ENCODE measurements around the gene DCDC2C. TPM values are rescaled to one million over a fixed set of nuclear protein-coding genes. Genes with fewer than 3 reads are reported as not detected.

Gene DCDC2C
- total RNA-seq, 4 donors from 2014 or later, result not detected

DNA sequence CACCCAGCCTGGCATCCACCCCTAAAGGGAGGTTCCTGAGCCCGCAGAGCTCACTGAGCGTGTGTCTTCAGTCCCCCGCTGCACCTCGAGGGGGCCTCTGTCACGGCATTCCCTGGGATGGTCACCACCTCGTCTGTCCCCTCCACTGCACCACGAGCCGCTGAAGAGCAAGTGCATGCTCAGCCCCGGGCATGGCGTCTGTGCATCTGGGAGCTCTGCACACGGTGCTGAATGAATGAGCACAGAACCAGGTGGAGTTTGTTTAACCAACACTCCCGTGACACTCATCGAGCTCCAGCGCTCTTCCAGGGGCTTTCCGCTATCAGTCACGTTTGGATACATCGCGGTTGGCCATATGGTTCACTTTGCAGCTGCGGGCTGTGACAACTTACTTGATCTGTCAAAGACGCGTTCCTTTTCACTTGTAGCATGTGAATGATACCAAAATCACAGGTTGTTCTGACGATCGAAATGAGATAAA lies 36.2 kb upstream of the DCDC2C start:
- TF ChIP-seq, protein P1, sequence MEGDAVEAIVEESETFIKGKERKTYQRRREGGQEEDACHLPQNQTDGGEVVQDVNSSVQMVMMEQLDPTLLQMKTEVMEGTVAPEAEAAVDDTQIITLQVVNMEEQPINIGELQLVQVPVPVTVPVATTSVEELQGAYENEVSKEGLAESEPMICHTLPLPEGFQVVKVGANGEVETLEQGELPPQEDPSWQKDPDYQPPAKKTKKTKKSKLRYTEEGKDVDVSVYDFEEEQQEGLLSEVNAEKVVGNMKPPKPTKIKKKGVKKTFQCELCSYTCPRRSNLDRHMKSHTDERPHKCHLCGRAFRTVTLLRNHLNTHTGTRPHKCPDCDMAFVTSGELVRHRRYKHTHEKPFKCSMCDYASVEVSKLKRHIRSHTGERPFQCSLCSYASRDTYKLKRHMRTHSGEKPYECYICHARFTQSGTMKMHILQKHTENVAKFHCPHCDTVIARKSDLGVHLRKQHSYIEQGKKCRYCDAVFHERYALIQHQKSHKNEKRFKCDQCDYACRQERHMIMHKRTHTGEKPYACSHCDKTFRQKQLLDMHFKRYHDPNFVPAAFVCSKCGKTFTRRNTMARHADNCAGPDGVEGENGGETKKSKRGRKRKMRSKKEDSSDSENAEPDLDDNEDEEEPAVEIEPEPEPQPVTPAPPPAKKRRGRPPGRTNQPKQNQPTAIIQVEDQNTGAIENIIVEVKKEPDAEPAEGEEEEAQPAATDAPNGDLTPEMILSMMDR (IDR thresholded peaks at IDR 0.05), result no peak
- no peak for TF ChIP-seq POLR2A (IDR thresholded peaks at IDR 0.05)
- Histone ChIP-seq H3K9me3 (no peaks in the 10 kb centered on the region), H3K36me3 (no peaks in the 10 kb centered on the region), H3K4me1 (no peaks in the 10 kb centered on the region), H3K27ac (no peak overlapping the region), H3K27me3 (no peaks in the 10 kb centered on the region), H3K4me3 (no peak overlapping the region)
- DNase-seq, result peak in 1 of 3 donors; percentile 39

DNA sequence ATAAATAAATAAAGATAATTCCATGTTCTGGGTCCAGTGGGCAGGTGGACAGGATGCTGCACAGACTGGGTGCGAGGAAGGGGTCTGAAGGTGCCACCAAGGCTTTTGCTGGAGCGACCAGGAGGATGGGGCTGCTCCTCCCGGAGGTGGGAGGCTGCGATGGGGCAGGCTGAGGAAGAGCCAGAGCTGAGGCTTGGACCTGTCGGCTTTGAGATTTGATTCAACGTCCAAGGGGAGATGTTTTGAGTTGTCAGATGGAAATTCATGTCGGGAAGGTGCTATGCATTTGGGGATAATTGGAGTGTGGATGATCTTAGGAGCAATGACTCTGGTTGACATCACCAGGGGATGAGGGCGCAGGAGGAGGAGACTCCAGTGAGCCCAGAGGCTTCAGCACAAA lies 33.7 kb upstream of the DCDC2C start:
- Histone ChIP-seq H3K27ac (no peak overlapping the region), H3K9me3 (no peaks in the 10 kb centered on the region), H3K4me3 (no peak overlapping the region), H3K36me3 (no peaks in the 10 kb centered on the region), H3K4me1 (no peaks in the 10 kb centered on the region), H3K27me3 (no peaks in the 10 kb centered on the region)
- TF ChIP-seq, protein P1 (IDR thresholded peaks at IDR 0.05), result no peak
- no peak for TF ChIP-seq POLR2A (IDR thresholded peaks at IDR 0.05)
- DNase-seq, result peak in 1 of 3 donors; percentile 28

DNA sequence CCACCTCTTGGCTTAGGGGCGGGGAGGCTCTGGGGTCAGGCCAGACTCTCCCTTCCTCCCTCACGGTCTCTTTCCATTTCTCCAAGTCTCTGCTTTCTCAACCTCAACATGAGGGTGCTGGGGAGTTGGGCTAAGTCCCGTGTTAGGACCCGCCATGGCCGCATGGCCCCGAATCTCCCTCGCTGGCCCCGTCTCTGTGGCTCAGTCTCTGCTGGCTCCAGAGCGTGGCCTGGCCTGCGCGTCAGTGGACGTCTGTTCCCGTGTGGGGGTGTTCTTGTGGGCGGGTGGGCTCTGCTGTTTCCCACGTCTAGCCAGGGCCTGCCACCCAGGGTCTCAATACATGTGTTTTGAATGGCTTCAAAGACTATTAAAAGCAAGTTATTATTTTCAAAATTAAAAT lies 33.0 kb upstream of the DCDC2C start:
- TF ChIP-seq, protein P1 (IDR thresholded peaks at IDR 0.05), result no peak
- TF ChIP-seq POLR2A (IDR thresholded peaks at IDR 0.05), result no peak
- DNase-seq, result no peak
- H3K27me3 ChIP-seq, result no peaks in the 10 kb centered on the region
- no peak overlapping the region for H3K4me3 ChIP-seq
- H3K36me3 ChIP-seq, result no peaks in the 10 kb centered on the region
- no peaks in the 10 kb centered on the region for H3K4me1 ChIP-seq
- H3K27ac ChIP-seq, result no peak overlapping the region
- no peaks in the 10 kb centered on the region for H3K9me3 ChIP-seq

DNA sequence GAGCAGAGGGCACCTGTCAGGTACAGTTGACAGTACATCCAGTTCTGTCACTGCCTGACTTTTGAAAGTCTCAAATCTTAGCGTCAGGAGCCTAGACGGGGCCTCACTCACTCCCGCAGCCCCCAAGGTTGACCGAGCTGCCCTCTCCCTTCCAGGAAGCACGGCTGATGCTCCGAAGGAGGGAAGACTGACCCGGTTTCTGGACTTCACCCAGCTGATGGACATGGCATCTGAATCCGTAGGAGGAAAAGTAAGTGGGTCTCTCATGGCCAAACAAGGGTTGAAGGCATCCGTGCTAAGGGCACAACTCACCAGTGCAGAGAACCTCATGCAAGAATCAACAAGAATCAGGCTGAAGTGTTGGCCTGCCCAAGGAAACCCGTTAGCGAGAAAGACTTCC lies 32.4 kb upstream of the DCDC2C start:
- Histone ChIP-seq H3K27ac (no peak overlapping the region), H3K4me1 (no peaks in the 10 kb centered on the region)
- TF ChIP-seq, protein P1 (IDR thresholded peaks at IDR 0.05), result no peak
- no peak for TF ChIP-seq POLR2A (IDR thresholded peaks at IDR 0.05)

DNA sequence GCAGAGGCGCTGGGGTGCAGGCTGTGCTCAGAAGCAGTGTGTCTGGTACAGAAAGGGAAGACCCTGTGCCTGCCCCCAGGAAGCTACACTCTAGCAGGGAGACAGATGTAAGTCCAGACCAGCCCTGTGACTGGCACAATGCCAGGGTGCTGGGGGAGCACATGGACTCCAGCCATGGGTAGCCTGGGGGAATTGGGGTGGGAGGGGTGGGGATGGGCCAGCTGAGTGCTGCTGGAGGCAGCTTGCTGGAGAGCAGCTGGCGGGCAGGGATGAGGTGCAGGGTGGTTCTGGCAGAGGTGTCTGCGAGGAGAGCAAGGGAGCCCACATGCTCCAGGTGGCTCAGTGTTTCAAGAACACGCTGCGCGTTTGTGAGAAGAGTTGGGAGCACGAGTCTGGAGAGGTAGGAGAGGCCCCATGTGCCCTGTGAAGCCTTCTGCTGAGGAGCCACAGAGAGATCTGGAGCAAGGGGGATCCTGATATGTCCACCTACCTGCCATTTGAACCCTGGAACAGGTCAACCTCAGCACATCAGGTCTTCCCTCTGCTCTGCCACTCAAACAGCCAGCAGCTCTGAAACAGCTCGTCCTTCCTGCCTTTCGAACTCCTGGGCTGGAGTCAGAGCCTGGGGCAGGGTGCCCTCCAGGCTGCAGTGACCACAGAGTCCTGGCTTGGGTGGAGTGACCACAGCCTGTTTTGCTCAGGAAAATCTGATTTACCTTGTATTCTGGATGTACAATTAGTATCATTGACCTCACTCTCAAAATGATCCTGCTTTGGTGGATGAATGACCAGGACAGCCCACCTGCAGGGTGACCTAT lies 30.3 kb upstream of the DCDC2C start:
- Histone ChIP-seq H3K27ac (no peak overlapping the region), H3K4me3 (no peak overlapping the region), H3K27me3 (no peaks in the 10 kb centered on the region), H3K36me3 (no peaks in the 10 kb centered on the region), H3K4me1 (no peaks in the 10 kb centered on the region), H3K9me3 (no peaks in the 10 kb centered on the region)
- DNase-seq, result no peak
- TF ChIP-seq POLR2A (IDR thresholded peaks at IDR 0.05), result no peak
- TF ChIP-seq, protein P1 (IDR thresholded peaks at IDR 0.05), result no peak

More for the DNA sequence above, 32.4 kb upstream of the DCDC2C start:
- no peaks in the 10 kb centered on the region for H3K27me3 ChIP-seq
- H3K4me3 ChIP-seq, result no peak overlapping the region
- H3K9me3 ChIP-seq, result no peaks in the 10 kb centered on the region
- no peak for DNase-seq
- no peaks in the 10 kb centered on the region for H3K36me3 ChIP-seq
